GM19455 (cell line): Measurements from ENCODE around the gene FAM234A.
"Not testable (repeated sequence)": the region's sequence is repeated elsewhere in the genome, so short reads cannot be mapped to it uniquely, and the experiment has no call there.

Experiments used
- ATAC-seq: cut with Tn5 transposase; IDR thresholded peaks from one replicate; pipeline ENCODE4 v1.9.1; 2021; ENCODE audit not compliant: unreplicated experiment

The FAM234A gene

GRCh38 chr16:234468-235305 lies at the start of gene FAM234A:
TSS of gene FAM234A (plus strand) at chr16:234821. CDS start at chr16:254414, 19,593 bp downstream.
- ATAC-seq: peak; percentile 76

- ATAC-seq: no peak
Observed at GRCh38 chr16:185213-185612, 49.4 kb upstream of the FAM234A start.

GRCh38 chr16:185691-186090 lies 48.9 kb upstream of the FAM234A start:
- ATAC-seq: no peak

- ATAC-seq: no peak
Observed at GRCh38 chr16:187330-187729, 47.3 kb upstream of the FAM234A start.

GRCh38 chr16:188674-189073 lies 45.9 kb upstream of the FAM234A start:
- ATAC-seq: no peak

GRCh38 chr16:189604-190186 lies 44.9 kb upstream of the FAM234A start:
- no peak for ATAC-seq

GRCh38 chr16:191831-192230 lies 42.8 kb upstream of the FAM234A start:
- ATAC-seq: no peak

GRCh38 chr16:192686-193085 lies 41.9 kb upstream of the FAM234A start:
- ATAC-seq: no peak

GRCh38 chr16:193441-193840 lies 41.2 kb upstream of the FAM234A start:
- no peak for ATAC-seq

GRCh38 chr16:194516-194915 lies 40.1 kb upstream of the FAM234A start:
- no peak for ATAC-seq

- ATAC-seq: no peak
Observed at GRCh38 chr16:200388-200787, 34.2 kb upstream of the FAM234A start.

GRCh38 chr16:203246-203645 lies 31.4 kb upstream of the FAM234A start:
- ATAC-seq: no peak

- ATAC-seq: not testable (repeated sequence)
Observed at GRCh38 chr16:204046-204445, 30.6 kb upstream of the FAM234A start.

- ATAC-seq: not testable (repeated sequence)
Observed at GRCh38 chr16:209359-209758, 25.3 kb upstream of the FAM234A start.

GRCh38 chr16:211631-212180 lies 22.9 kb upstream of the FAM234A start:
- not testable (repeated sequence) for ATAC-seq

GRCh38 chr16:212999-213398 lies 21.6 kb upstream of the FAM234A start:
- ATAC-seq: no peak

GRCh38 chr16:220021-220420 lies 14.6 kb upstream of the FAM234A start:
- ATAC-seq: no peak

- no peak for ATAC-seq
Observed at GRCh38 chr16:228151-228851, 6.3 kb upstream of the FAM234A start.

GRCh38 chr16:228852-229730 lies 5.5 kb upstream of the FAM234A start, which contains the start of gene LUC7L:
TSS of gene LUC7L (minus strand) at chr16:229449. CDS start at chr16:229339, 110 bp downstream.
- peak; percentile 79 for ATAC-seq

- no peak for ATAC-seq
Observed at GRCh38 chr16:229731-230281, 4.8 kb upstream of the FAM234A start.
